MM.1S (cell line): ENCODE measurements around the gene ABCC12.

Source experiments
- DNase-seq: peaks from one replicate; pipeline ENCODE4 v3.0.0-alpha.2; 2015
- H2AFZ ChIP-seq: fragments of 300-600 bp; sonication (generic); 2 replicates; pipeline ENCODE4 v1.6.0; 2016; ENCODE audit warnings: antibody characterized with exemption, low read length
- H3F3A ChIP-seq: fragments of 300-600 bp; sonication (generic); 2 replicates; pipeline ENCODE4 v1.6.1; 2016; ENCODE audit warnings: mild to moderate bottlenecking, antibody characterized with exemption, low read length, moderate library complexity, mixed read lengths; ENCODE audit not compliant: insufficient read depth
- H3K27ac ChIP-seq: fragments of 300-600 bp; sonication (generic); 2 replicates; pipeline ENCODE4 v1.5.1; 2016; ENCODE audit warnings: mild to moderate bottlenecking, low read length
- H3K27me3 ChIP-seq: fragments of 300-600 bp; sonication (generic); replicated peaks from 2 replicates; pipeline ENCODE4 v1.6.0; 2016; ENCODE audit warnings: low read length; ENCODE audit not compliant: insufficient read depth
- H3K36me3 ChIP-seq: fragments of 300-600 bp; sonication (generic); replicated peaks from 2 replicates; pipeline ENCODE4 v1.6.1; 2016; ENCODE audit warnings: mild to moderate bottlenecking, low read length, mixed read lengths; ENCODE audit not compliant: insufficient read depth
- H3K4me1 ChIP-seq: fragments of 300-600 bp; sonication (generic); 2 replicates; pipeline ENCODE4 v1.6.1; 2016; ENCODE audit warnings: low read length, mixed read lengths
- H3K4me2 ChIP-seq: fragments of 300-600 bp; sonication (generic); 2 replicates; pipeline ENCODE4 v1.6.0; 2016; ENCODE audit warnings: low read depth, low read length
- H3K4me3 ChIP-seq: fragments of 300-600 bp; sonication (generic); 2 replicates; pipeline ENCODE4 v1.5.1; 2016; ENCODE audit warnings: low read length, mixed read lengths
- H3K79me2 ChIP-seq: fragments of 300-600 bp; sonication (generic); 2 replicates; pipeline ENCODE4 v1.6.1; 2016; ENCODE audit warnings: mixed run types, low read length, mixed read lengths
- H3K9ac ChIP-seq: fragments of 300-600 bp; sonication (generic); 2 replicates; pipeline ENCODE4 v1.6.1; 2016; ENCODE audit warnings: low read length, mixed read lengths
- H3K9me2 ChIP-seq: fragments of 300-600 bp; sonication (generic); replicated peaks from 2 replicates; pipeline ENCODE4 v1.6.1; 2016; ENCODE audit warnings: mild to moderate bottlenecking, low read length, mixed read lengths; ENCODE audit not compliant: insufficient read depth
- H3K9me3 ChIP-seq: fragments of 300-600 bp; sonication (generic); replicated peaks from 2 replicates; pipeline ENCODE4 v1.6.1; 2016; ENCODE audit warnings: mild to moderate bottlenecking, low read length, mixed read lengths; ENCODE audit not compliant: insufficient read depth
- H4K20me1 ChIP-seq: fragments of 300-600 bp; sonication (generic); 2 replicates; pipeline ENCODE4 v1.6.1; 2016; ENCODE audit warnings: mild to moderate bottlenecking, low read length, moderate library complexity, mixed read lengths; ENCODE audit not compliant: insufficient read depth
- CTCF ChIP-seq: fragments of 300-600 bp; sonication (generic); IDR thresholded peaks from 2 replicates; pipeline ENCODE4 v1.5.1; 2016; ENCODE audit warnings: antibody characterized with exemption, low read length, mixed read lengths
- EZH2 ChIP-seq: fragments of 300-600 bp; sonication (generic); optimal IDR thresholded peaks from 2 replicates; pipeline ENCODE3; 2017; ENCODE audit warnings: low read depth, mild to moderate bottlenecking, antibody characterized with exemption, low read length, mixed read lengths
- EZH2phosphoT487 ChIP-seq: fragments of 300-600 bp; sonication (generic); IDR thresholded peaks from 2 replicates; pipeline ENCODE4 v1.6.1; 2018; ENCODE audit warnings: antibody characterized with exemption, low read length

The ABCC12 gene

GRCh38 chr16:48201515-48202201, 45.9 kb upstream of the ABCC12 start:
- Histone ChIP-seq H3K4me2 (no peak overlapping the region), H3K4me1 (no peaks in the 10 kb centered on the region), H3K4me3 (no peak overlapping the region), H2AFZ (no peak overlapping the region), H3K36me3 (no peaks in the 10 kb centered on the region), H3K27me3 (no peaks in the 10 kb centered on the region), H3K27ac (no peak overlapping the region), H3K79me2 (no peaks in the 10 kb centered on the region), H3F3A (no peaks in the 10 kb centered on the region), H4K20me1 (no peaks in the 10 kb centered on the region), H3K9me3 (no peaks in the 10 kb centered on the region), H3K9ac (no peak overlapping the region), H3K9me2 (no peaks in the 10 kb centered on the region)
- DNase-seq = no peak
- no peak for TF ChIP-seq CTCF
- TF ChIP-seq EZH2phosphoT487 = no peak
- TF ChIP-seq EZH2 = no peak

DNA sequence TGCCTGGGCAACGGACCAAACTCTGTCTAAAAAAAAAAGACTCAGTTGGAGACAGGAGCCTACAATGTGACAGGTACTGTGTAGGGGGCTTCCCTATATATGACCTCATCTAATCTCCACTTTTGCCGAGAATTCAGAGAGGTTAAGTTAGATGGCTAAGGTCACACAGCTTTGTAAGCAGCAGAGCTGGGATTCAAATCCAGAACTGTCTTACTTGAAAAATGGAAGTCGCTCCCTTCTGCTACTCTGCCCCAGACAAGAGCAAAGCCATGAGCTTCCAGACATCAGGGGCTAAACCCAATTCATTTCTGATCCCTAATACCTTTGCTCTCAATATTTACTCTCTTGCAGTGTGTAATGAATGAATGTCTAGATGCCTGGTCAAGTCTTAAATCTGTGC, 41.5 kb upstream of the ABCC12 start:
- no peak for TF ChIP-seq CTCF
- TF ChIP-seq EZH2phosphoT487 = no peak
- TF ChIP-seq EZH2 = no peak
- Histone ChIP-seq H4K20me1 (no peaks in the 10 kb centered on the region), H3K36me3 (no peaks in the 10 kb centered on the region)

GRCh38 chr16:48194828-48195556, 39.2 kb upstream of the ABCC12 start:
- H3K36me3 ChIP-seq = no peaks in the 10 kb centered on the region
- no peak for DNase-seq
- H3K9me3 ChIP-seq = no peaks in the 10 kb centered on the region
- H3K4me1 ChIP-seq = no peaks in the 10 kb centered on the region
- no peak overlapping the region for H3K9ac ChIP-seq
- no peaks in the 10 kb centered on the region for H3K79me2 ChIP-seq
- no peaks in the 10 kb centered on the region for H3K27me3 ChIP-seq
- no peak overlapping the region for H2AFZ ChIP-seq
- no peak overlapping the region for H3K4me3 ChIP-seq
- no peak for TF ChIP-seq EZH2phosphoT487
- TF ChIP-seq EZH2 = no peak
- no peak for TF ChIP-seq CTCF
- no peaks in the 10 kb centered on the region for H3K9me2 ChIP-seq
- no peak overlapping the region for H3K4me2 ChIP-seq
- H3F3A ChIP-seq = no peaks in the 10 kb centered on the region
- no peak overlapping the region for H3K27ac ChIP-seq
- H4K20me1 ChIP-seq = no peaks in the 10 kb centered on the region

More for the DNA sequence above, 41.5 kb upstream of the ABCC12 start:
- Histone ChIP-seq H3K4me1 (no peaks in the 10 kb centered on the region), H3K79me2 (no peaks in the 10 kb centered on the region), H3K4me3 (no peak overlapping the region), H3K9me3 (no peaks in the 10 kb centered on the region), H3K9ac (no peak overlapping the region), H3F3A (no peaks in the 10 kb centered on the region), H2AFZ (no peak overlapping the region), H3K27me3 (no peaks in the 10 kb centered on the region), H3K9me2 (no peaks in the 10 kb centered on the region), H3K27ac (no peak overlapping the region), H3K4me2 (no peak overlapping the region)
- DNase-seq = no peak
